ENCODE results near the gene SLC12A3. TPM values are rescaled to one million over a fixed set of nuclear protein-coding genes. Genes with fewer than 3 reads are reported as not detected.

SLC12A3 gene
- total and polyA plus RNA-seq, 2 of the 8 experiments (the other 6 are each of a cell fraction or from before 2014, with no cell fraction given): not detected

DNA sequence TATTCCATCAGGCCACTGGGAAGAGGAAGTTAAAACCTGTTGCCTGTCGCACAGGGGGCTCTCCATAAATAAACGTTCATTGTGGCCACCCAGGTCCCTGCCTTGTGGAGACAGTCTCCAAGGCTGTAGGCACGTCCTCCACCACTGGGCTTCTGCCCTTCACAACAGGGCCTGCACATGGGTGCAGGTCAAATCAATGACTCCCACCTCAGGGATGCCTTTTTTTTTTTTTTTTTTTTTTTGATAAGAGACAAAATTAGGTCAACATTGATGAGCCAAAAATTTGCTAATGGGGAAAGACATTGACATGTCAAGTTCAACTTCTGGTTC is 12.6 kb upstream of the SLC12A3 start:
- WGBS, 2 experiments (ENCODE audit: extremely low coverage in 1 of 2, insufficient coverage in 1 of 2, insufficient read length in 1 of 2, insufficient replicate concordance in 2 of 2, low coverage in 1 of 2, low lambda C conversion rate in 2 of 2, missing lambda C conversion rate in 1 of 2): 77% methylated on average over 3 of the region's 3 CpGs; no CpG with 5 or more reads in 1 of the 2 experiments
- DNase-seq (ENCODE audit: low read depth in 1 of 2, low spot score in 2 of 2): no peak
- no peak overlapping the region for H3K9ac ChIP-seq (replicated peaks in 1 of 4; ENCODE audit: extremely low read depth in 1 of 4, low read depth in 3 of 4, low read length in 3 of 4)
- no peak overlapping the region for H3K14ac ChIP-seq (ENCODE audit: insufficient read length)
- H3K79me2 ChIP-seq (ENCODE audit: control insufficient read depth in 1 of 2, insufficient read depth in 2 of 2, low read length in 2 of 2): no peaks in the 10 kb centered on the region
- no peaks in the 10 kb centered on the region for H3K36me3 ChIP-seq (ENCODE audit: control insufficient read depth in 2 of 4, insufficient read depth in 4 of 4, low read length in 3 of 4)
- H3K27ac ChIP-seq (ENCODE audit: low read depth, low read length): no peak overlapping the region
- no peaks in the 10 kb centered on the region; the same call in 1 of the 2 replicates for H3K23me2 ChIP-seq (ENCODE audit: low read depth, low read length)
- H3K4me1 ChIP-seq (replicated peaks in 1 of 4; ENCODE audit: control insufficient read depth in 3 of 4, insufficient read depth in 4 of 4, low read length in 3 of 4): peaks cover 2 to 11% (median 7%) of the 10 kb centered on the region in 4 experiments; a peak in 5 of 7 replicates
- peak overlapping the region; percentile 75 for H2AFZ ChIP-seq (ENCODE audit: low read length)
- H3K4ac ChIP-seq (replicated peaks; ENCODE audit: insufficient read length, low read depth, low read length): no peak overlapping the region
- H3K79me1 ChIP-seq (ENCODE audit: low read depth, low read length): no peaks in the 10 kb centered on the region
- TF ChIP-seq YY1 (IDR thresholded peaks at IDR 0.05; ENCODE audit: low read depth, low read length) (no peak), TEAD4 (IDR thresholded peaks at IDR 0.05; ENCODE audit: low read depth, low read length) (no peak), CTBP2 (IDR thresholded peaks at IDR 0.05; ENCODE audit: borderline replicate concordance, insufficient read depth, insufficient read length, low read length) (no peak), GTF2F1 (IDR thresholded peaks at IDR 0.05; ENCODE audit: borderline replicate concordance, low read depth, low read length) (no peak), SAP30 (IDR thresholded peaks at IDR 0.05; ENCODE audit: insufficient read depth, insufficient replicate concordance, low read length) (no peak), SIX5 (IDR thresholded peaks at IDR 0.05; ENCODE audit: low read depth, low read length) (no peak), RFX5 (IDR thresholded peaks at IDR 0.05; ENCODE audit: borderline replicate concordance, low read depth, low read length) (no peak), CBX8 (IDR thresholded peaks at IDR 0.05; ENCODE audit: borderline replicate concordance, low read depth, low read length) (no peak), HDAC6 (IDR thresholded peaks at IDR 0.05; ENCODE audit: low read depth, low read length) (no peak), SP2 (IDR thresholded peaks at IDR 0.05; ENCODE audit: low read length) (no peak), ZNF274 (IDR thresholded peaks at IDR 0.05; ENCODE audit: borderline replicate concordance, extremely low read depth, low read length) (no peak), JUND (IDR thresholded peaks at IDR 0.05; ENCODE audit: low read length) (no peak), KDM5A (IDR thresholded peaks at IDR 0.05; ENCODE audit: low read length) (no peak)
- TF ChIP-seq, protein P1, sequence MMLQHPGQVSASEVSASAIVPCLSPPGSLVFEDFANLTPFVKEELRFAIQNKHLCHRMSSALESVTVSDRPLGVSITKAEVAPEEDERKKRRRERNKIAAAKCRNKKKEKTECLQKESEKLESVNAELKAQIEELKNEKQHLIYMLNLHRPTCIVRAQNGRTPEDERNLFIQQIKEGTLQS (IDR thresholded peaks at IDR 0.05; ENCODE audit: insufficient read depth, low read depth, low read length): no peak
- H3K9me3 ChIP-seq (ENCODE audit: insufficient read depth in 2 of 2, low read depth in 1 of 2, low read length in 1 of 2): no peaks in the 10 kb centered on the region; a peak in 1 of 4 replicates
- 0 out of 2 replicates have a peak overlapping the region, but pooled peaks have one; percentile 55 for H2BK12ac ChIP-seq (ENCODE audit: low read depth, low read length)
- peak overlapping the region; percentile 13; the same call in 1 of the 2 replicates for H3K18ac ChIP-seq (ENCODE audit: extremely low read depth, low read length)
- FAIRE-seq: no peak
- H3K23ac ChIP-seq (ENCODE audit: insufficient read length): no peak overlapping the region
- H3K4me2 ChIP-seq (ENCODE audit: insufficient read depth in 1 of 2, low read depth in 2 of 2, low read length in 2 of 2): no peak overlapping the region
- H2BK15ac ChIP-seq (ENCODE audit: low read length): no peak overlapping the region; the same call in 1 of the 2 replicates
- POLR2A ChIA-PET (ENCODE audit: partially characterized antibody): interaction anchor here (2.8 kb wide), 1 partner anchor 80 kb away, joined by 6 read pairs; the partner anchor contains the start of gene HERPUD1
- H4K8ac ChIP-seq (ENCODE audit: extremely low read depth, insufficient read depth, low read length): no peak overlapping the region
- no peak overlapping the region for H2BK20ac ChIP-seq (ENCODE audit: low read length)
- no peak overlapping the region for H4K5ac ChIP-seq (ENCODE audit: insufficient read length, low read depth, low read length)
- no peak overlapping the region for H2AK5ac ChIP-seq (ENCODE audit: low read depth, low read length)
- no peak overlapping the region for H3K4me3 ChIP-seq (ENCODE audit: extremely low read depth in 1 of 4, insufficient read depth in 2 of 4, low read depth in 3 of 4, low read length in 4 of 4)
- H4K91ac ChIP-seq (replicated peaks; ENCODE audit: insufficient read length, low read length): peak overlapping the region; percentile 22
- H3K56ac ChIP-seq (replicated peaks; ENCODE audit: insufficient read length, low read depth, low read length): no peak overlapping the region
- no peaks in the 10 kb centered on the region for H4K20me1 ChIP-seq (replicated peaks in 1 of 2; ENCODE audit: control insufficient read depth in 1 of 2, insufficient read depth in 2 of 2, low read length in 2 of 2)
- 0 out of 2 replicates have a peak overlapping the region, but pooled peaks have one; percentile 32 for H2BK5ac ChIP-seq (ENCODE audit: low read depth, low read length)
- CTCF ChIA-PET (ENCODE audit: partially characterized antibody): interaction anchor here (0.6 to 10.8 kb wide), 10 partner anchors 10 to 342 kb away, joined by 3 to 102 read pairs (median 4); partner anchors contain the start of gene SLC12A3
- no peak overlapping the region for H2BK120ac ChIP-seq (replicated peaks; ENCODE audit: low read depth, low read length)
- H3K27me3 ChIP-seq (replicated peaks in 1 of 4; ENCODE audit: control insufficient read depth in 3 of 4, extremely low read depth in 1 of 4, insufficient read depth in 3 of 4, low read length in 3 of 4): no peaks in the 10 kb centered on the region

Data from H1 (cell line).